Peyer's patch (tissue), 4 donors: ENCODE measurements around the gene ABHD10. TPM values are rescaled to one million over a fixed set of nuclear protein-coding genes. Genes with fewer than 3 reads are reported as not detected.

Source experiments
- DNase-seq, 3 donors: peaks; one replicate each; pipeline ENCODE4 v3.0.0-alpha.2; 2017 to 2019
- H3K27ac ChIP-seq, 4 donors: fragments of 200-600 bp; sonication (generic); one replicate each; pipeline ENCODE4 v1.5.1; 2016 to 2019
- H3K27me3 ChIP-seq, 2 donors: fragments of 200-600 bp; sonication (generic); one replicate each; pipeline ENCODE4 v1.5.1; 2019
- H3K36me3 ChIP-seq, 3 donors: fragments of 200-600 bp; sonication (generic); one replicate each; pipeline ENCODE4 v1.5.1; 2016 to 2019
- H3K4me1 ChIP-seq, 4 donors: fragments of 200-600 bp; sonication (generic); one replicate each; pipeline ENCODE4 v1.5.1; 2016 to 2019
- H3K4me3 ChIP-seq, 4 donors: fragments of 200-600 bp; sonication (generic); 1 replicate in 3 of 4; 2 replicates in 1 of 4; pipeline ENCODE4 v1.5.1; 2016 to 2019; ENCODE audit warnings: mild to moderate bottlenecking in 1 of 4
- H3K9me3 ChIP-seq, 4 donors: fragments of 200-600 bp; sonication (generic); one replicate each; pipeline ENCODE4 v1.5.1; 2016 to 2019; ENCODE audit warnings: mild to moderate bottlenecking in 1 of 4
- CTCF ChIP-seq, 6 experiments: fragments of 450-650 bp in 4 of 6; fragments of 200-600 bp in 2 of 6; sonication (generic) in 1 of 6; IDR thresholded peaks; one replicate each; pipeline ENCODE4 v1.5.1; 2017 to 2019; ENCODE audit warnings: antibody characterized with exemption in 6 of 6, mild to moderate bottlenecking in 3 of 6, moderate library complexity in 1 of 6
- POLR2A ChIP-seq, 2 donors: fragments of 450-650 bp; IDR thresholded peaks; one replicate each; pipeline ENCODE4 v1.5.1; 2017; ENCODE audit warnings: antibody characterized with exemption in 2 of 2, mild to moderate bottlenecking in 2 of 2, moderate library complexity in 2 of 2
- total RNA-seq, 4 donors: library from RNA; depleted of rRNA; stranded (reverse); fragments of >200 nt; gene quantifications; one replicate each; pipeline ENCODE4 v1.1.0, GENCODE V29; 2016

ABHD10 gene
- total RNA-seq, 4 donors from 2014 or later: 7.4 to 20.9 (median 11.8) TPM

- Histone ChIP-seq H3K36me3 (no peaks in the 10 kb centered on the region), H3K27ac (no peak overlapping the region), H3K9me3 (no peaks in the 10 kb centered on the region), H3K27me3 (no peaks in the 10 kb centered on the region), H3K4me3 (no peak overlapping the region), H3K4me1 (no peaks in the 10 kb centered on the region)
- no peak for TF ChIP-seq POLR2A (IDR thresholded peaks at IDR 0.05)
- no peak for TF ChIP-seq CTCF (IDR thresholded peaks at IDR 0.05)
- no peak for DNase-seq
Measured at GRCh38 chr3:112005091-112005672, 26.4 kb downstream of the ABHD10 start.

GRCh38 chr3:112007633-112008032 is 28.8 kb downstream of the ABHD10 start:
- H3K36me3 ChIP-seq: no peaks in the 10 kb centered on the region
- no peaks in the 10 kb centered on the region for H3K9me3 ChIP-seq
- H3K27ac ChIP-seq: no peak overlapping the region
- no peak for TF ChIP-seq POLR2A (IDR thresholded peaks at IDR 0.05)
- no peak for TF ChIP-seq CTCF (IDR thresholded peaks at IDR 0.05)
- no peaks in the 10 kb centered on the region for H3K4me1 ChIP-seq
- no peak overlapping the region for H3K4me3 ChIP-seq
- no peak for DNase-seq
- no peaks in the 10 kb centered on the region for H3K27me3 ChIP-seq

- Histone ChIP-seq H3K36me3 (no peaks in the 10 kb centered on the region), H3K9me3 (no peaks in the 10 kb centered on the region), H3K27ac (no peak overlapping the region), H3K4me1 (no peaks in the 10 kb centered on the region), H3K4me3 (no peak overlapping the region), H3K27me3 (no peaks in the 10 kb centered on the region)
- no peak for DNase-seq
- TF ChIP-seq POLR2A (IDR thresholded peaks at IDR 0.05): no peak
- TF ChIP-seq CTCF (IDR thresholded peaks at IDR 0.05): no peak
Measured at GRCh38 chr3:112009670-112010069, 30.8 kb downstream of the ABHD10 start.

GRCh38 chr3:112010636-112011035 is 31.8 kb downstream of the ABHD10 start:
- Histone ChIP-seq H3K4me3 (no peak overlapping the region), H3K36me3 (no peaks in the 10 kb centered on the region), H3K27ac (no peak overlapping the region), H3K27me3 (no peaks in the 10 kb centered on the region), H3K4me1 (no peaks in the 10 kb centered on the region), H3K9me3 (no peaks in the 10 kb centered on the region)
- TF ChIP-seq CTCF (IDR thresholded peaks at IDR 0.05) (no peak), POLR2A (IDR thresholded peaks at IDR 0.05) (no peak)
- DNase-seq: no peak

GRCh38 chr3:112011376-112011940 is 32.6 kb downstream of the ABHD10 start:
- no peak for DNase-seq
- H3K27me3 ChIP-seq: no peaks in the 10 kb centered on the region
- no peaks in the 10 kb centered on the region for H3K36me3 ChIP-seq
- no peaks in the 10 kb centered on the region for H3K9me3 ChIP-seq
- H3K4me1 ChIP-seq: no peaks in the 10 kb centered on the region
- TF ChIP-seq POLR2A (IDR thresholded peaks at IDR 0.05) (no peak), CTCF (IDR thresholded peaks at IDR 0.05) (no peak)
- no peak overlapping the region for H3K27ac ChIP-seq
- no peak overlapping the region for H3K4me3 ChIP-seq
